Measurements from ENCODE around the gene SIGLEC1.

- TF ChIP-seq CTCF (IDR thresholded peaks at IDR 0.05 in 4 of 5, conservative IDR thresholded peaks at IDR 0.05 in 1 of 5) (no peak), POLR2A (IDR thresholded peaks at IDR 0.05) (no peak)
These were observed 41.9 kb upstream of the SIGLEC1 start for GRCh38 chr20:3754276-3754630.
